ENCODE measurements around the gene CEP350. TPM values are rescaled to one million over a fixed set of nuclear protein-coding genes. Genes with fewer than 3 reads are reported as not detected.
A peak's percentile ranks its signal among the peaks of the same experiment; 100 is the strongest.

The CEP350 gene
- total and polyA plus RNA-seq, 10 of the 15 experiments (the other 5 are each of a cell fraction or from before 2014, with no cell fraction given), result 5.2 to 46.0 (median 23.1) TPM

DNA sequence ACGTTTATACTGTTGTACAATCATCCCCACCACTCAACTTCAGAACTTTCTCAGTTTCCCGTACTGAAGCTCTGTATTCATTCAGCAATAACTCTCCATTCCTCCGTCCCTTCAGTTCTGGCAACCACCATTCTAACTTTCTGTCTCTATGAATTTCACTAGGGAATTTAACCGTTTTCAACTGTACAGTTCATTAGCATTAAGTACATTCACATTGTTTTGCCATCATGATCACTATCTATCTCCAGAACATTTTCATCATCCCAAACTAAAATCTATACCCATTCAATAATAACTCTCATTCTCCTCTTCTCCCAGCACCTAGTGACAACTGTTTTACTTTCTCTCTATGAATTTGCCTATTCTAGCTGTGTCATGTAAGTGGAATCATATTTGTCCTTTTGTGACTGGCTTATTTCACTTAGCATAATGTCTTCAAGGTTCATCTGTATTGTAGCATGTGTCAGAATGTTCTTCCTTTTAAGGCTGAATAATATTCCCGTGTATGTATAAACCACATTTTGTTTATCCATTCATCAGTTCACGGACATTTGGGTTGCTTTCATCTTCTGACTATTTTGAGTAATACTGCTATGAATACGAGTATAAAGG lies 75.0 kb downstream of the CEP350 start:
- FAIRE-seq (no peak), ATAC-seq (no peak), DNase-seq (ENCODE audit: low read depth, low spot score) (no peak)
- POLR2A ChIA-PET, result no interaction called here
- SMC1A ChIA-PET (ENCODE audit: uncharacterized antibody, unreplicated experiment), result interaction anchor here (1.2 kb wide), 1 partner anchor 19 kb away, joined by 4 read pairs; no protein-coding TSS in a partner anchor
- Histone ChIP-seq H3K4me1 (ENCODE audit: control insufficient read depth, insufficient read depth, low read length) (no peaks in the 10 kb centered on the region), H3K9ac (ENCODE audit: control insufficient read depth, insufficient read depth, low read length) (no peak overlapping the region), H2AFZ (ENCODE audit: control insufficient read depth, low read depth, low read length) (no peak overlapping the region), H3K79me2 (ENCODE audit: control insufficient read depth, insufficient read depth, low read length) (no peaks in the 10 kb centered on the region), H4K20me1 (ENCODE audit: control insufficient read depth, insufficient read depth) (no peaks in the 10 kb centered on the region), H3K4me3 (no peak overlapping the region), H3K9me3 (replicated peaks; ENCODE audit: control insufficient read depth, insufficient read depth, low read length) (no peaks in the 10 kb centered on the region), H3K4me2 (ENCODE audit: control insufficient read depth, insufficient read depth) (no peak overlapping the region), H3K27me3 (replicated peaks in 1 of 2; ENCODE audit: control insufficient read depth in 2 of 2, insufficient read depth in 2 of 2, low read length in 1 of 2) (no peaks in the 10 kb centered on the region), H3K27ac (ENCODE audit: control insufficient read depth, insufficient read depth) (no peak overlapping the region), H3K36me3 (ENCODE audit: control insufficient read depth in 2 of 2, insufficient read depth in 2 of 2, low read length in 1 of 2) (peaks cover 0 to 13% of the 10 kb centered on the region in 2 experiments; a peak in 3 of 4 replicates)
- RAD21 ChIA-PET (ENCODE audit: unreplicated experiment), result interaction anchor here (0.6 to 1.5 kb wide), 2 partner anchors 71 to 320 kb away, joined by 3 to 4 read pairs; no protein-coding TSS in a partner anchor
- intact Hi-C loops (cut with micrococcal nuclease; ENCODE audit: unreplicated experiment), result loop anchor here (5.0 kb wide), 1 partner anchor 162 kb away; no protein-coding TSS in a partner anchor
- 44% methylated on average over 7 of the region's 7 CpGs for WGBS (ENCODE audit: insufficient coverage, insufficient replicate concordance, low lambda C conversion rate, missing lambda C conversion rate)
- 0 out of 2 replicates have a peak, but pooled peaks have one; percentile 10 for TF ChIP-seq JUNB (IDR thresholded peaks at IDR 0.05)
- TF ChIP-seq ASH2L (IDR thresholded peaks at IDR 0.05; ENCODE audit: borderline replicate concordance, low read depth), result no peak
- BruUV-seq (replicated peaks), result no TSS peak
- in situ Hi-C loops (cut with MboI), result loop anchor here (5.0 kb wide), 1 partner anchor 47 kb away; no protein-coding TSS in a partner anchor
- CTCF ChIA-PET, result interaction anchor here (1.4 kb wide), 1 partner anchor 162 kb away, joined by 6 read pairs; no protein-coding TSS in a partner anchor

GRCh38 chr1:180031664-180032063 lies 77.1 kb downstream of the CEP350 start:
- peaks cover 0 to 25% of the 10 kb centered on the region in 2 experiments for H3K36me3 ChIP-seq (ENCODE audit: control insufficient read depth in 2 of 2, insufficient read depth in 2 of 2, low read length in 1 of 2)
- FAIRE-seq (no peak), DNase-seq (ENCODE audit: low read depth, low spot score) (no peak), ATAC-seq (no peak)
- H3K79me2 ChIP-seq (ENCODE audit: control insufficient read depth, insufficient read depth, low read length), result no peaks in the 10 kb centered on the region
- ChIA-PET POLR2A (no interaction called here), RAD21 (ENCODE audit: unreplicated experiment) (interaction anchor here (1.1 to 1.6 kb wide), 2 partner anchors 73 to 119 kb away, joined by 3 to 4 read pairs; no protein-coding TSS in a partner anchor), SMC1A (ENCODE audit: uncharacterized antibody, unreplicated experiment) (interaction anchor here (0.8 to 2.0 kb wide), 12 partner anchors 11 to 164 kb away, joined by 3 to 6 read pairs (median 4); no protein-coding TSS in a partner anchor), CTCF (interaction anchor here (1.3 to 2.8 kb wide), 4 partner anchors 11 to 164 kb away, joined by 3 to 11 read pairs (median 7); no protein-coding TSS in a partner anchor)
- WGBS (ENCODE audit: insufficient coverage, insufficient replicate concordance, low lambda C conversion rate, missing lambda C conversion rate), result 96% methylated on average over 1 of the region's 1 CpG
- intact Hi-C loops (cut with micrococcal nuclease; ENCODE audit: unreplicated experiment), result loop anchor here (5.0 kb wide), 1 partner anchor 164 kb away; no protein-coding TSS in a partner anchor
- no peaks in the 10 kb centered on the region for H3K4me1 ChIP-seq (ENCODE audit: control insufficient read depth, insufficient read depth, low read length)
- BruUV-seq (replicated peaks), result no TSS peak
- H3K9ac ChIP-seq (ENCODE audit: control insufficient read depth, insufficient read depth, low read length), result no peak overlapping the region
- no peaks in the 10 kb centered on the region for H4K20me1 ChIP-seq (ENCODE audit: control insufficient read depth, insufficient read depth)
- no peaks in the 10 kb centered on the region for H3K9me3 ChIP-seq (replicated peaks; ENCODE audit: control insufficient read depth, insufficient read depth, low read length)
- TF ChIP-seq SKIL (IDR thresholded peaks at IDR 0.05; ENCODE audit: low read depth, poor library complexity, severe bottlenecking) (no peak), ZBED1 (IDR thresholded peaks at IDR 0.05; ENCODE audit: borderline replicate concordance) (no peak), NR2C1 (IDR thresholded peaks at IDR 0.05) (no peak), NFIC (IDR thresholded peaks at IDR 0.05; ENCODE audit: low read depth, low read length) (no peak), HCFC1 (IDR thresholded peaks at IDR 0.05; ENCODE audit: low read length) (no peak), HDGF (IDR thresholded peaks at IDR 0.05) (no peak), ZNF622 (IDR thresholded peaks at IDR 0.05) (no peak), MYB (IDR thresholded peaks at IDR 0.05; ENCODE audit: borderline replicate concordance, low read depth, low read length) (no peak)
- no peak overlapping the region for H2AFZ ChIP-seq (ENCODE audit: control insufficient read depth, low read depth, low read length)
- in situ Hi-C loops (cut with MboI), result loop anchor here (5.0 kb wide), 1 partner anchor 49 kb away; no protein-coding TSS in a partner anchor
- H3K27me3 ChIP-seq (replicated peaks in 1 of 2; ENCODE audit: control insufficient read depth in 2 of 2, insufficient read depth in 2 of 2, low read length in 1 of 2), result no peaks in the 10 kb centered on the region
- H3K4me3 ChIP-seq, result no peak overlapping the region
- no peak overlapping the region for H3K4me2 ChIP-seq (ENCODE audit: control insufficient read depth, insufficient read depth)
- no peak overlapping the region for H3K27ac ChIP-seq (ENCODE audit: control insufficient read depth, insufficient read depth)

All from GM12878 (cell line).